GM18511 (cell line): ENCODE measurements around the gene ATF7.
"Not testable (repeated sequence)": the region's sequence is repeated elsewhere in the genome, so short reads cannot be mapped to it uniquely, and the experiment has no call there.

Source experiments
- ATAC-seq: cut with Tn5 transposase; IDR thresholded peaks from one replicate; pipeline ENCODE4 v1.9.1; 2021; ENCODE audit warnings: mild to moderate bottlenecking, moderate library complexity; ENCODE audit not compliant: unreplicated experiment

Gene ATF7

DNA sequence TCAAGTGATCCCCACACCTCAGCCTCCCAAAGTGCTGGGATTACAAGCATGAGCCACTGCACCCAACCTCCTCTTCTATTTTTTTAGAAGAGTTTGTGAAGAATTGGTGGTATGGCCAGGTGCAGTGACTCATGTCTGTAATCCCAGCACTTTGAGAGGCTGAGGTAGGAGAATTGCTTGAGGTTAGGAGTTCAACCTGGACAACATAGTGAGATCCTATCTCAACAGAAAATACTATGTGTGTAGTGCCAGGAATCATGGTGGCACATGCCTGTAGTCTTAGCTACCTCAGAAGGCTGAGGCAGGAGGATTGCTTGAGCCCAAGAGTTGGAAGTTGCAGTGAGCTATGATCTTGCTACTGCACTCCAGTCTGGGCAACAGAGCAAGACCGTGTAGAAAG, 5.5 kb upstream of the ATF7 start:
- ATAC-seq: no peak

DNA sequence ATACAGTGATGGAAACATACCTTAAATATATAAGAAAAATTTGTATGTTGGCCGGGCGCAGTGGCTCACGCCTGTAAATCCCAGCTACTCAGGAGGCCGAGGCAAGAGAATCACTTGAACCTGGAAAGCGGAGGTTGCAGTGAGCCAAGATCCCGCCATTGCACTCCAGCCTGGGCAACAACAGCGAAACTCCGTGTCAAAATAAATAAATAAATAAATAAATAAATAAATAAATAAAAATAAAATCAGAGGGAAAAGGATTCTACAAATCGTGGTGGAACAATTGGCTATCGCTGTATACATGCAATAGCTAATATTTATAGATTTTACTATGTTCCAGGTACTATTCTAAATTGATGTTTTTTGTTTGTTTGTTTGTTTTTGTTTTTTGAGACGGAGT, 1.7 kb upstream of the ATF7 start:
- ATAC-seq: no peak

DNA sequence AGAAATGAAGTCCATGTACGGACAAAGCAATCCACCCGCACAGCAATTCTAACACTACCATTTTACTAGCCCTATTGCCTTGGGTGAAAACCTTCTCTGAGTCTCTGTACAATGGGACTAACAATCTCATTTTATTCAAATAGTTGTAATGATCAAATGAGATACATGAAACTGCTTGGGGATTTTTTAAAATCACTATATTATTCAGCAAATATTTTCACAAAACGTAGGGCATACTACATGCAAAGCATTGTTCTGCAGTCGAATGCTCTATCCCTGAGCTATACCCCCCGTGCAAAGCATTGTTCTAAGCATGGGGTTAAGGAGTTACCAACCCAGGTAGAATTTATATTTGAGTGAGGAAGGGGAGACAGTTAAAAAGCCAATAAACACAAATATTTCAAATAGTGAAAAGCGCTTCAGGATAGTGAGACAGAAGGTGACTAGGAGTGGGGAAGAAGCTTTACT, 554 bp upstream of the ATF7 start:
- ATAC-seq: peak; percentile 2

DNA sequence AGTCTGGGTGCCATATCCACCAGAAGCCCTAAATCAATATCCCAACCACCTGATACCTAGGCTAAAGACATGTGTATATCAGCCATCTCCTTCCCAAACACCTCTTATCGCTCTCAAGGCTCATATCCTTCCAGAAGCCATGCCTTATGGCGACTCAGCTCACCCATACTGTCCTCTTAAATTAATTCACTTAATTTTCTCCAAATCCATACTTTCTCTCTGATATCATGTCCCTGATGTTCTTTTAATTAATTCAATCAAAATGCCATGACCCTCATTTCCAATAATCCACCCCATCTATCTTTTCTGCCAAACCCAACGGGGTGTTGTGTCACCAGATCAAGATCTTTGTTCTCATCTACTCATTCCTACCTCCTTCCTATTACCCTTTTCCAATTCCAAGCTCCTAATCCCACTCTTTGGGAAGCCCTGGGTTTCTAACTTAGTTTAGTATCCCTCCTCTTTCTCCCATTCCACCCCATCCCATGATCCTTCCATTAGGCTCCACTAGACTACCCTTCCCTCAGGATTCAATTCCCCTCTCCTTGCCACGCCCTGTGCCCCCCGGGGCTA, 723 bp downstream of the ATF7 start:
- no peak for ATAC-seq

DNA sequence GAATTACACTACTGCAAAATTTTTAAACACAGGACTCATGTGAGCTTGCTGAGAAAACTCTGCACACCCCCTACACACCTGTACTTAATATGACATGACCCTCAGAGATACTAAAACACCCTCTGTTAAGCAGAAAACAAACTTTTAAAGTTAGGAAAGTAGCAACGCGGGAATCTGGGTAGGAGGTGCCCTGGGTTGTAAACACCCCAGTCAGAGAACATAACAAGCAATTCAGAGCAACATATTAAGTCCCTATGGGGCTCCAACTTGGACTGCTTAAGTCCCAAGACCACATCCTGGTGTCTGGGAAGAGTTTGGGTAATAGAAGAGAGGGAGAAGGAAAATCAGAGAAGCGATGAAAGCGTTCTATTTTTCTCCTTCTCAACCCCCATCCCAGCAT, 1.2 kb downstream of the ATF7 start:
- ATAC-seq: no peak

DNA sequence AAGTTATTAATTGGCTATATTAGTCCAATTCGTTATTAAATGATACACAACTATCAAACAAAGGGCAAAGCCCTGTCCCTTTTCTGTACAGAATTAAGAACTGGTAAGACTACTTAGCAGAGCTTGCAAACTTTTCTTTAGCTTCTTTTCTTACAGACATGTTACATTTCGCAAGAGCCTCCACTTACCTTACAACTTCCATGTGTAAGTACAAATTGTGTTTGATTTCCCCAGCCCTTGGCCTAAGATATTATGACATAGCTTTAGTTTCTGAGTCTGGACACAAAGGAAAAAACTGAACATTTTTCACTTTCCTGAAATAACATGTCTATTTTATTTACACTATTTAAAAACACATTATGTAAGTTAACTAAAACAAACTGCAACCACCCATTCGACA, 1.7 kb downstream of the ATF7 start:
- no peak for ATAC-seq

DNA sequence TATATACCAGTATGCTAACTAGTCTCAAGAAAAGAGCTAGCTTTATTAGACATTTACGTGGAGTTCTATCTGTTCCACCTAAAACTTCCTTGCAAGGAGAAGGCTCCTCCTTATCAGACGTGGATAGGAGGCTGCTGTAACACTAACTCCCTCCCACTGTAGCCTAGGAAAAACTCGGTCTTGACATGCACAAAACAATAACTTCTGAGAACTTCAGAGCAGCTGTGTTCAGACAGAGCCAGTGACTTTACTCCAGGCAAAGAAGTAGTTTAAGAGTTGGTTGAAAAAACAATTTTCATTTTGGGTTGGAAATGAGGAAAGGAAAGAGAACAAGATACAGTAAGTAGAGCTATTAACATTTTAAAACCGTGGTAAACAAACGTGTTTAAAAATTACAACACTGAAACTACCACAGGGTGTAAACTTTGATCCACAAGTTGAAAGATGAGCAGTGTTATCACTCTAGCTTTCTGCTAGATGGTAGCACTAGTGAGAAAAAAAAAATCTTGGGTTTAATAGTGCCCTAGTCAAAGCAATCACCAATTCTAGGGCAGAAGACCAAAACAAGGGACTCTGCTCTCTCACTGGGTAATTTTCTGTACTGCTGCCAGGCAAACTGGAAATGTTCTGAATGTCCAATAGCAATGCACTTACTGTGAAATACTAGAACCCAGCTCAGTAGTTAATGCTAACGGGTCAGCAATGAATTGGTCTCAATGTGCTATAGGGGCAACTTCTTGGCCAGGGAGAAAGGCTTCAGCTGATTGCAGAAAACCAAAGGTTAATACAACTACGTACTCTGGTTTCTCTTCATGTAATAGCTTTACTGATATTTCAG, 2.4 kb downstream of the ATF7 start:
- ATAC-seq: no peak

DNA sequence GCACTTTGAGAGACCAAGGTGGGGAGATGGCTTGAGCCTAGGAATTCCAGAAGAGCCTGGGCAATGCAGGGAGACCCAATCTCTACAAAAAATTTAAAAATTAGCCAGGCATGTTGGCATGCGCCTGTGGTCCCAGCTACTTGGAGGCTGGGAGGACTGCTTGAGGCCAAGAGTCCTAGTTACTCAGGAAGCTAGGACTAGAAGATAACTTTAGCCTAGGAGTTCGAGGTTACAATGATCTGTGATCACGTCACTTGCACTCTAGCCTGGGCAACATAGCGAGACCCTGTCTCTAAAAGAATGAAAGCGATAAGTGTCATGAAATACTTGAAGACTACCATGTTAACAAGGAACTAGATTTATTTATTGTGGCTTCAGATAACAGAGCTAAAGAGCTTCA, 3.5 kb downstream of the ATF7 start:
- no peak for ATAC-seq

DNA sequence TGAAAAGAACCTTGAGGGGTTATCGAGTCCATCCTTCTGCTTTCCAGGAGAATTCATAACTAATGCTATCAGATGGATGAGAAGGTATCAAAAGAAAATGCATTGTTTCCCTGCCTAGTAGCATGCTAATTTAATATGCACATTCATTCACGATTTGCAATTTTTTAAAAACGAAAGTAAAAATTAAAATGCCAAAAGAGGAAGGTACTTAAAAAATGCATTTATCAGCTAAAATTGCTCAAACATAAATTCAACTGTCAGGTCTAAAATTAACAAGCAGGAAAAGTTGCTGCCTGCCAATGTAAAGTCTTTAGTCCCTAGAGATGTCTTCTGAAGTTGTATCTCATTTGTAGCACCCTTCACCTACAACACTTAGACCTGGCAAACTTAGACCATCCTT, 7.9 kb downstream of the ATF7 start:
- no peak for ATAC-seq

DNA sequence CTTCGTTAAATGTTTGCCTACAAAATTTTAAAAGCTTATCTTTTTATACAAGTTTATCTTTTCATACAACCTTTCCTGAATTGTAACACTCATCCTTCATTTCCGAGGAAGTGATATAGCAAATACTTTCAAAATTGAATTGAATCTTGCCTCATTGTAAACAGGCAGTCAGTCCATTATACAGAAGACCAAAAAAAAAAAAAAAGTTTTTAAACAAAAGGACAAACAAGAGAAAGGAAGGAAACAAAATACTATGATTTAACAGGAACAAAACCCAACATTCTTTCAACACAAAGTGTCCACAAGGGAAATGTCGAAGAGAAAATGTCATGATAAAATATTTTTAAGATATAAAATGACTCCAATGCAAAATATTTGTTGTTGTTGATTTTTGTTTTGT, 8.5 kb downstream of the ATF7 start:
- no peak for ATAC-seq

DNA sequence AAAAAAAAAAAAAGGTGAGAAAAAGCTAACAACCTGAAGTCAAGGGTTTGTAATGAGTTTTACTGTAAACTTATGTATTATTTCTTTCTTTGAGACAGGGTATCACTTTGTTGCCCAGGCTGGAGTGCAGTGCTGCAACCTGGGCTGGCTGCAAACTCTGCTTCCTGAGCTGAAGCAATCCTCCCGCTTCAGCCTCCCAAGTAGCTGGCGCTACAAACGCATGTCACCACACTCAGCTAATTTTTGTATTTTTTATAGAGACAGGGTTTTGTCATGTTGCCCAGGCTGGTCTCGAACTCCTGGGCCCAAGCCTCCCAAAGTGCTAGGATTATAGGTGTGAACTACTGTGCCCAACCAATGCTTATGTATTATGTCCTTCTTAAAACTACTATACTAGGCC, 9.2 kb downstream of the ATF7 start:
- ATAC-seq: no peak

DNA sequence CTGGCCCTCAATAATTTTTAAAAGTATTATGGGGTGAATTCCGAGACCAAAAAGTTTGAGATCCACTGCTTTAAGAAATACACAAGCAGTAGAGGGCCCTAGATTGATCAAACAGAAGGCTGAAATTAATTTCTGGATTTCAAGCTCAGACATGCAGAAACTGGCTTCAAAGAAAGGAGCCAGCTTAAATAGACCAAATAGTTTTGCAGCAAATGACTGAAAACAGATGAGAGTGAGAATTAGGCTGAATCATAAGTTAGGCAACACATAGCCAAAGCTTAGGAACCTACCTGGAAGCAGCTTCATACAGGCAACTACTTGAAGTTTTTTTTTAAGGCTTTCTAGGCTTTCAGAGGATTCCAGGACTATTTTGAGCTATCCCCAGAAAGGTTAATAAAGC, 12.4 kb downstream of the ATF7 start:
- ATAC-seq: no peak

DNA sequence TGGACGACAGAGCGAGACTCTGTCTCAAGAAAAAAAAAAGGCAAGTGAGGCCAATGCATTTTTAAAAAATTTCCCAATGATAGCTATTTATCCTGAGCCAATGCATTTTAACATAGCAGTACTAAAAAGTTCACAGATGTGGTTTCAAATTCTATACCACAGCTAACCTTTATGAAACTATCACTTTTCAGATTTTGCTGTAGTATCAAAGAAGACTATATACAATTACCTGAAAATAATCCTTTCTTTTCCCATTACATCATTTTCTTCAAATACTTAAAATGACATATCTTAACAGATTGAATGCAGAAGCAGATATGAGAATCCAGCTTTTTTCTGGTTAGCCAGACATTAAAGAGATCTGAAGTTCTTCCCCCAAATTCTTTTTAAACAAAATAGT, 13.2 kb downstream of the ATF7 start:
- no peak for ATAC-seq

DNA sequence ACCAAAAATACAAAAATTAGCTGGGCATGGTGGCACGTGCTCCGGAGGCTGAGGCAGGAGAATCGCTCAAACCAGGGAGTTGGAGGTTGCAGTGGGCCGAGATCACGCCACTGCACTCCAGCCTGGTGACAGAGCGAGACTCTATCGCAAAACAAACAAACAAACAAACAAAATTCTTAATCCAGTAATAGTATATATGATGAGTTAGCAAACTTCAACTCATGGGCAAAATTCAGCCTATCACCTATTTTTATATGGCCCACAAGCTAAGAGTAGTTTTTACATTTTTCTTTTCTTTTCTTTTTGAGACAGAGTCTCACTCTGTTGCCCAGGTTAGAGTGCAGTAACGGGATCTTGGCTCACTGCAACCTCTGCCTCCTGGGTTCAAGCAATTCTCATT, 14.9 kb downstream of the ATF7 start:
- ATAC-seq: no peak

DNA sequence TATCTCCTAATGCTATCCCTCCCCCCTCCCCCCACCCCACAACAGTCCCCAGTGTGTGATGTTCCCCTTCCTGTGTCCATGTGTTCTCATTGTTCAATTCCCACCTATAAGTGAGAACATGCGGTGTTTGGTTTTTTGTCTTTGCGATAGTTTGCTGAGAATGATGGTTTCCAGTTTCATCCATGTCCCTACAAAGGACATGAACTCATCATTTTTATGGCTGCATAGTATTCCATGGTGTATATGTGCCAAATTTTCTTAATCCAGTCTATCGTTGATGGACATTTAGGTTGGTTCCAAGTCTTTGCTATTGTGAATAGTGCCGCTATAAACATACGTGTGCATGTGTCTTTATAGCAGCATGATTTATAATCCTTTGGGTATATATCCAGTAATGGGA, 19.5 kb downstream of the ATF7 start:
- not testable (repeated sequence) for ATAC-seq

DNA sequence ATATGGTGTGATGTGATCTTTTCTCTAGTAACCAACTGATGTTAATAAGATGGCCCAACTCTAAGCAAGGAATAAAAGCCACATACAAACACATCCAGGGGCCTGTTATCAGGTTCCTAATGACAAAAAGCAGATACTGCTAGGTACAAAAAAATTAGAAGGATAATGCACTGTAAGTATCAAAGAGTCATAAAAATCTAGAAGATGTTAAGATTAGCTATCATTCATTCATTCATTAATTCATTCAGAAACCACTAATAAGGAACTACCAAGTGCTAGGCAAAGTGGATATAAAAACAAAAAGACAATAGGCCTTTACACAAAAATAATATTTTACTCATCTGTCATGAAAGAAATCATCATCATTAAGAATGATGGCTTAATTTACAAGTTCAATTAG, 21.6 kb downstream of the ATF7 start:
- no peak for ATAC-seq

DNA sequence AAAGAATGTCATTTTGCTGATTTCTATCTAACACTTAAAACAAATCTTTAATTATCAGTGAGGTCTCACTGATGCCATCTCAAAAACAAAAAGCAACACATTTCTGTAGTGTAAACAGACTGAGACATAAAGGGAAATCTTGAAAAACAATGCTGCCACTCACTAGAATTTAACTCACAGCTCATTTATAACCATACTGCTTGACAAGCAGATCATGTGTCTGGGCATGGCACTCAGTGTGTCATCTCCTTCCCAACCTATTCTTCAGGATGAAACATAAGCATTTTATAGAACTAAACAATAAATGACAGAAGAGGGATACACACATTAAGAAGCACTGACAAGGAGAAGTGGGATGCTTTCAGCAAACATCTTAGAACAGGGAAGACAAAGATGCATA, 22.4 kb downstream of the ATF7 start:
- no peak for ATAC-seq

DNA sequence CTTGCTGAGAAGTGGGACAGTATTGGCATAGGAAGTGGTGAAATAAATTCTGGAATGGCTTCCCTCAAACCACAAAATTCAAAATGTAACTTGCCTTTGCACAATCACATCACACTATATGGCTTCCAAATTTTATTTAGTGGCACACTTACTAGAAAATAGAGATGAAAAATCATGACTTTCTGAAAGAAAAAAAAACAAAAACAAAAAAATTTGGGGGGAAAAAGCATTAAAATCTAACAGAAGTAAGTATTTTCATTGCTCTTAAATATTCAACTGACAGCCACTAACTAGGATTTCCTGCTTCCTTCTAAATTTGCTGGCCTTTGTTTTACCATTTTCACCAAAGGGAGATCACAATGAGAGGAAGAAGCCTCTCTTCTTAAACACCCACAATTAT, 23.0 kb downstream of the ATF7 start:
- no peak for ATAC-seq

DNA sequence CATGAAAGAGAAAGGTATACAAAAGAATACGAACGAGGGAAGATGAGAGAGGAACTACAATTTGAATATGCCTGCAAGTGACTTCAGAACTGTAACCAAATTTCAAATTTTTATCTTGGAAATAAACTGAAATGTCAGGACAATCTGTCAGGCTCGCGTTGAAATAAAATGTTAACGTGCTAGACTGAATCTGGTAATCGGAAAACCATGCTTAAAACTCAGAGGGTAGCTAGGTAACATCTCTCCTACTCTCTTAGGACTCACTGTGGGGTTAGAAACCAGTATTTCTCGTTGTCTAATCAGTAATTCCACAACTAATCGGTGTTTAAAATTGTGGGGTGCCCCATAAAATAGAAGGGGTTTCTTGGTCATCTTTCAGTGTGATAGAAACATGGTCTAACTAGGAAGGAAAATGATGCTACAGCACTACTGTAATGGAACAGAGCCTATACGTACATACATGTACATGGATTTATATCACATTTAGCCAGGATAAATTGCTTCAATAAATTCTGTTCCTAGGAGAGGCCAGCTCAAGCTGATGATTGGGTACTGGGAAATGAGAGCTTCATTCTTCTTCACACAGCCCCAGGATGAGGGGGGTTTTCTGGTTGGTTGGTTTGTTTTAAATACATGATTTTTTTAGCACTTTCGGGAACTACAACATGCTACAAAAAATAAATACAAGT, 23.9 kb downstream of the ATF7 start:
- ATAC-seq: no peak

DNA sequence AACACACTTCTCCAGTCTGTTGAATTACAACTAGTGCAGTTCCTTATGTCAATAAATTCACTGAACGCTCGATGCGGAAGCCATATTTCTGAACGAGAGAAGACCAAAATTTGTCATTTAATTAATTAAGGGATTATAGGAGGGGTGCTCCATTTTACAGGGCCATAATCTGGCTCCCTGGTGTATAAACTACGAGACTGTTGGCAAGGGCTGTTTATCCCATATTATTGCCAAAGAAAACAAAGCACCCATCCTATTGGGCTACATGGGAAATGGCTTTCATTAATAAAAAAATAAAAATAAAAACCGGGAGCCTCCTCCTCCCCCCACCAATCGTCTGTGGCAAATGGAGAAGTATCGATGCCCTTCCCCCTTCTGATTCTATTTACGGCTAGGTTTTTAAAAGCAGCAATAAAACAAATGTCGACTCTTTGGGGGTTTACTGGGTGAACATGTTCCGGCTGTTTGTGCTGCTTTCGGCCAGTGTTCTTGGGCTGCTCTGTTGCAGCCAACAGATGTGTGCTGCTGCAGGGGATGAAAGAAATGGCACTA, 24.8 kb downstream of the ATF7 start:
- ATAC-seq: no peak

DNA sequence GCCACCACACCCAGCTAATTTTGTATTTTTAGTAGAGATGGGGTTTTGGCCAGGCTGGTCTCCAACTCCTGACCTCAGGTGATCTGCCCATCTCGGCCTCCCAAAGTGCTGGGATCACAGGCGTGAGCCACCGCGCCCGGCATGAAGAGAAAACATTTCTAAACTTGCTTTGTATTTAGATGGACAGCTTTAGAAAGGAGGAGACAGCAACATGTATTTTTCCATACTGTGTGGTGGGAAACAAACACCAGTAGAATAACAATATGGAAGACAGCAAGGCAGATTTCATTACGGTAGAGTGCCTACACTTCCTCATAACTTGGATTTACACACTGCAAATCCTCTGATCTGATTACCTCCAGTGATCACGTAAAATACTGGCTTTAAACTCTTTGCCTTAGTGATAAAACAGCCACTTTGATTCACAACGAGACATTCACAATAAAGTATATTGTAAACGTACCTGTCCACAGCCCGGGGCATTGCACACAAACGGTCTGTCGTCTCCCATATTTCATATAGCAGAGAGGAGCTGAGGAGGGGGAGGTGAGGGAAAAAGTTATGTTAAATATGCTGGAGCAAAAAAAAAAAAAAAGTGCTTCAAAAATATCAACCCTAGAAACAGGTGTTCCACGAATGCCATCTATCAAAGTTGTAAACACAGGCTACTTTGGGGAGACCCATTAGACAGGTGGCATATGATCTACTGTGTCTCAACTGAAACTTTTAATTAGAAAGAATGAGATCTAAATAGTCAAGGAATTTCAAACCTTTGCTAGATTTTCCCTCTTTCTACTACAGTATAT, 25.5 kb downstream of the ATF7 start:
- no peak for ATAC-seq
